ENCODE data around the gene EIF4G3.
"Not testable (repeated sequence)": the region's sequence is repeated elsewhere in the genome, so short reads cannot be mapped to it uniquely, and the experiment has no call there.

EIF4G3 gene

DNA sequence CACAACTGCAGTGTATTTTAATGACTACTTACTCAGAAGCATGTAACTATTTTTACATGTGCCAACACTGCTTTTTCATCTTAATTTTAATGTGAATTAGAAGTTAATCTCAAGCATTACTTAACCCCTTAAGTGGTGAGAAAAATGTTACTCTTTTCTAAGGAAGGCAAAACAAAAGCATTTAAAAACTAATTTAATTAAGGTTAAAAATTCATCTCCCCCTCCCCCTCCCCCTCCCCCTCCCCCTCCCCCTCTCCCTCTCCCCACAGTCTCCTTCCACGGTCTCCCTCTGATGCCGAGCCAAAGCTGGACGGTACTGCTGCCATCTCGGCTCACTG, 362.2 kb downstream of the EIF4G3 start:
- DNase-seq (ENCODE audit: low read depth), result no peak

GRCh38 chr1:20811916-20812315, 364.8 kb downstream of the EIF4G3 start:
- no peak for DNase-seq (ENCODE audit: low read depth)

GRCh38 chr1:20793236-20793635, 383.5 kb downstream of the EIF4G3 start:
- DNase-seq (ENCODE audit: low read depth), result no peak

DNA sequence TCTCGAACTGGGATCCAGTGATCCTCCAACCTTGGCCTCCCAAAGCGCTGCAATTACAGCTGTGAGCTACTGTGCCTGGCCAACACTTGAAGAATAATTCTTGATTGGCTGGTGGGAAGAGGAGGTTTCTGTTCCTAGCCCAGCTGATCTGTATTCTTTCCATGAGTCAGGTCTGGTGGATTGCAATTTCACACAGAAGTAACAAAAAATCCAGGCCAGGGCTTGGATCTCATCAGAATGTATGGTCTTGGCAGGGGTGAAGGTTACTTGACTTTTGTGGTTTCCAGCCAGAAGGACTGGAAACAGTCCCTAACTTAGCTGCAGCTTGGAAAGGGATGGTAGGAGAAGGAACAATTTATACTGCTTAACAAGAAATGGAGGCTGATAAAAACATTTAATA, 384.5 kb downstream of the EIF4G3 start:
- DNase-seq (ENCODE audit: low read depth), result peak; percentile 84

- no peak for DNase-seq (ENCODE audit: low read depth)
Observed at GRCh38 chr1:20790785-20791184, 385.9 kb downstream of the EIF4G3 start.

GRCh38 chr1:20789598-20789997, 387.1 kb downstream of the EIF4G3 start:
- DNase-seq (ENCODE audit: low read depth), result not testable (repeated sequence)

DNA sequence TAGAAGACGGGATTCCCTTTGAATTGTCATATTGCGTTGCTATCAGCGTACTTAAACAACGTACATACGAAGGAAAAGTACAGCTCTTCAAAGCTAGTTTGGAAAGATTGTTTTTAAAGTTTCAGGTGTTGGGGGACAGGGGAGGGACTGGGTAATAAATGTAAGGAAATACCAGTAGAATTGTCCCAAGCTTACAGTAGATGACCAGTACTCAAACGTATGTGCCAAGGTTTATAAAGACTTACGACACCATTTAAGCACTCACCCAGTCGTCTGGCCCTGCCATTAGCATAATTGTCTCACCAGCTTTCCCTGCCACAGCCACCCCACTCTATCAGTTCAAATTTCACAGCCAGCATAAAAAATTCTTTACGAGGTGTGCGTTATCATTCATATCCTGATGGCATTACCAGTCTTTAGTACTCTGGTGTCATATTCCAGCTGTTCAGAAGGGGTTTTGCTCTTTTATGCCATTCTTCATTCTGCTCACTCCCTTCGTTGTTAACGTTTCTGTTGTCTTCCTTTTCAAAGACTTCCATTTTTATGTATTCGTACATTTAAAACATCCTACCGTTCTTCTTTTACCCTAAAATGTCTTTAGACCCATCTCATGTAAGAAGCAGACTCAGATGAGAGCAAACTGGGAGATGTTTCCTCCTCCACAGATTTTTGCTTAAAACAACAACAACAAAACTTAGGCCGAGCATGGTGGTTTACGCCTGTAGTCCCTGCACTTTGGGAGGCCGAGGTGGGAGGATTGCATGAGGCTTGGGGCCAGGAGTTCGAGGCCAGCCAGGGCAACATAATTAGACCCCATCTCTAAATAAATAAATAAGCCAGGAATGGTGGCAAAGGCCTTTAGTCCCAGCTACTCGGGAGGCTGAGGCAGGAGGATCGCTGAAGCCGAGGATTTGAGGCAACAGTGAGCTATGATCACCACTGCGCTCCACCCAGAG, 388.6 kb downstream of the EIF4G3 start:
- no peak for DNase-seq (ENCODE audit: low read depth)

DNA sequence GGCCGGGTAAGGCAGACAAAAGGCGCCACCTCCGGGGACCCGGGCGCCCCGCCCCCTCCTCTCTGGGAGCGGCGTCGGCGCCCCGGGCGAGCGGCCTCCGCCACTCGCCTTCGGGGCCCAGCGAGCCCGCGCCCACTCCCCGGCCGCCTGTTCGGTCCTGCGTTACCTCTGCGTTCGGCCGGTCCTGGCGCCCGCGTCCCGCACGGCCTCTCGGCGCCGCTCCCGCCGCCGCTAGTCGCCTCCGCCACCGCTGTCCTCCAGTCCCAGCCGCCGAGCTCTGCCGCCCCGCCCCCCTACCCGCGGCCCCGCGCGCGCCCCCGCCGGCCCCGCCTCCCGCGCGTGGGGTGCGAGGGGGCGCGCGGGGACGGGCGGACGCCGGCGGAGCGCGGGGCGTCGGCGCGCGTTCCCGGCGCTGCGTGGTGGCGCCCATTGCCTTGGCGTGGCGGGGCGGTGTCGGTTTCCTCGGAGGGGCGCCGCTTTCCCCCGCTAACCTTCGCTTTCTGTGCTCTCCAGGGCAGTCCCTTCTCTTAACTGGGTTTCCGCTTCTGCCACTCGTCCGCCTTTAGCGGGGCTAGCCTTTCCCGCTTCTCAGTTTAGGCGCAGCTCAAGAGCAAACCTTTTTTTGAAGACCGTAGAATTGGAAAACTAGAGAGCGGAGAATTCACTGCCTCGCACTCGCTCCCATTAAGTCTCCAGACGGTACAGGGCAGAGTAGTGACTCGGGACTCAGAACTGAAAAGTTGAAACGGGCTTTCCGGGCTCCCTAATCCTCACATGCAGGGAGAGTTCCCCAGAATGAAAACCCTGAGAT, 389.5 kb downstream of the EIF4G3 start, which contains the start of gene HP1BP3:
TSS of gene HP1BP3 (minus strand) at position 279 of the 811 bp plus-strand sequence. CDS start 6,867 bp downstream, outside the sequence.
- DNase-seq (ENCODE audit: low read depth), result no peak

DNA sequence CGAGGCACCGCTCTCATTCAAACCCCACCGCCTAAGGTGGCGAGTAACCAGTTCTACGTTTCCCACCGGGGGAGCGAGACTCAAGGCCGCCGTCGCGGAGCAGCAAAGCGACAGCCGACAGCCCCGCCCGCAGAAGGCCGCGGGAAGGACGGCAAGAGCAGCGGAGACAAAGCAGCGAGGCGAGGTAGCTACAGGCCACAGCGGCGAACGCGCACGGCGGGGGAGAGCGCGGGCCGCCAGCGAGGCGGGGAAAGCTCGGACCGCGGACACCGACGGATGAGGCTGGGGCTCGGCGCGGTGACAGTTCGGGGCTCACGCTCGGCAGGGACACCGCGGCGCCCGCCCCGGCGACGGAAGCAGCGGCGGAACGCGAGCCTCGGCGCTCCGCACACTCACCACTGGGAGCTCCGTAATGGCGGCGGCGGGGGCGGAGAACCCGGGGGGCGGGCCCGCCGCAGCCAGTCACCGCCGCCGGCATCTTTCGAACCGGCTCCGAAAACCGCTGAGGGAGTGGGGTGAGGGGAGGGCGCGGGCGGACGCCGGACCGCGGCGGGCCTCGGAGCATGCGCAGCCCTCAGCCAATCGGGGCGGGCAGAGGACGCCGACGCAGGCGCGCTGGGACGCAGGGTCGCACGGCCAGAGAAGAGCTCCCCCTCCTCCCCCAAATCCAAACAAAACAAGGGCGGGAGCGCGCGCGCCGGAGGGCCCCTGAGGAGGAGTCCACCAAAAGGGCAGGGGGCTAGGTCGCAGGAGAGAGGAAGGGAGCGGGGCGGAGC, 390.3 kb downstream of the EIF4G3 start:
- DNase-seq (ENCODE audit: low read depth), result peak; percentile 56

GRCh38 chr1:20785907-20786252, 390.8 kb downstream of the EIF4G3 start:
- DNase-seq (ENCODE audit: low read depth), result no peak

DNA sequence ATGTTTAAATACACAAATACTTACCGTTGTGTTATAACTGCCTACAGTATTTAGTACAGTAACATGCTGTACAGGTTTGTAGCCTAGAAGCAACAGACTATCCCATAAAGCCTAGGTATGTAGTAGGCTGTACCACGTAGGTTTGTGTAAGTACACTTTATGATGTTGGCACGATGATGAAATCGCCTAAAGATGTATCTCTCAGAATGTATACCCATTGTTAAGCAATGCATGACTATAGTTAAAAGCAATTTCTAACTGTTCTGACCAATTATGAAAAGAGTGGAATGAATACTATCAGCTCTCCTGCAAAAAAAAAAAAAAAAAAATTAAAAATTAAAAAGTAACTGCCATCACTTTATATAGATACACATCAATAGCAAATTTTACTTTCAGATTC, 401.0 kb downstream of the EIF4G3 start:
- DNase-seq (ENCODE audit: low read depth), result no peak

DNA sequence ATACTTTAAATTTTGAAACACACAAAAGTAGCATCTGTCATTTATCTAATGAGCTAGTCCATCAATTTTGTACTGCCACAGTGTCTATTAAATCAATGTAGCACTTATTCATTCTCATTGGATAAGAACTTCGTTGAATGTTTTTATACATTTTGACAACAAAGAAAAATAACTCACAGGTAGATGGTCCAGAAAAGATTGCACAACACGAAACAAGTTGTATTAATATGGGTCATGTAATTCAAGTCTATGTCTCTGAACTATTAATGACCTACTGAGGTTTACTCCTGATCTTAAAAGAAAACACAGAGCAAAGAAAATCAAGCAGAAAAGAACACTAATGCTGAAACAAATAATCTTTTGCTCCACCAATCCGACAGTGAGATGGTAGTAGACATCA, 404.9 kb downstream of the EIF4G3 start:
- no peak for DNase-seq (ENCODE audit: low read depth)

DNA sequence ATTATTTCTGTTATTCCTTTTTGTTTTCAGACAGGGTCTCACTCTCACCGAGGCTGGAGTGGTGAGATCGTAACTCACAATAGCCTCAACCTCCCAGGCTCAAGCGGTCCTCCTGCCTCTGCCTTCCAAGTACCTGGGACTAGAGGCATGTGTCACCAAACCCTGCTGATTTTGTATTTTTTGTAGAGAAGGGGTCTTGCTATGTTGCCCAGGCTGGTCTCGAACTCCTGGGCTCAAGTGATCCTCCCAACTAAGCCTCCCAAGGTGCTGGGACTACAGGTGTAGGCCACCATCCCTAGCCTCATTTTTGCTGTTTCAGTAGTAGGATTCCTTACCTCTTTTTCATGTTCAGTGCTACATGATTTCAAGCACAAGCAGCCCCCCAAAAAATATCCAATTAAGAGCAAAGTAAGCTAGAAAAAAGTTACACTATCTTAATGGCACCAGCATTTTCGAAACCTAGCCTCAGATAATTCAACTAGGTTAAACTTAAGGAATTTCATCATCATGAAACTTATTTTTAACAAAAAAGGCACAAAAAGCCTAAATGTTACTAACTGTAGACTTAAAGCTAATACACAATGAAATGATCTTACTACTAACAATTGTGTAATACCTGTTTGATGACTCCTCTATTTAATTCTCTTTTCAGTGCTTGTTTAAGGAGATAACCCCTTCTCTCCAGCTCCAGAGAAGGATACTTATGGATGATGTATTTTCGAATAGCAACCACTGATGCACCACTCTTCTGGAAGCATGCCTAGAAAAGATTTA, 406.2 kb downstream of the EIF4G3 start:
- DNase-seq (ENCODE audit: low read depth), result no peak

DNA sequence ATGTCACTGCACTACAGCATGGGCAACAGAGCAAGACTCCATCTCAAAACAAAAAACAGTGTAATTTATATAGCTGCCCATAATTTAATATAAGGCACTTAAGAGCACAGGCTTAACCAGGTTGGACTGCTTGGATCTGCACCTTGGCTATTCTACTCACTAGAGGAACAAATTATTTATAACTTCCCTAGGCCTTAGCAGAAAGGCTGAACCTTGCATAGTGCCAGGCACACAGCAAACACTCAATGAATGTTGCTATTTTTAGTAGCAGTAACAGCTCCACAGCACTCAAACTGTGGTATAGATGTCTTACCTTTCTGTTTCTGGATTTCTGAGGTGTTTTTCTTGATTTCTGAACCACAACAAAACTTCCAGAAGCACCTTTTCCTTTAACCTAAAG, 409.4 kb downstream of the EIF4G3 start:
- no peak for DNase-seq (ENCODE audit: low read depth)

- DNase-seq (ENCODE audit: low read depth), result no peak
Observed at GRCh38 chr1:20763417-20763816, 413.3 kb downstream of the EIF4G3 start.

DNA sequence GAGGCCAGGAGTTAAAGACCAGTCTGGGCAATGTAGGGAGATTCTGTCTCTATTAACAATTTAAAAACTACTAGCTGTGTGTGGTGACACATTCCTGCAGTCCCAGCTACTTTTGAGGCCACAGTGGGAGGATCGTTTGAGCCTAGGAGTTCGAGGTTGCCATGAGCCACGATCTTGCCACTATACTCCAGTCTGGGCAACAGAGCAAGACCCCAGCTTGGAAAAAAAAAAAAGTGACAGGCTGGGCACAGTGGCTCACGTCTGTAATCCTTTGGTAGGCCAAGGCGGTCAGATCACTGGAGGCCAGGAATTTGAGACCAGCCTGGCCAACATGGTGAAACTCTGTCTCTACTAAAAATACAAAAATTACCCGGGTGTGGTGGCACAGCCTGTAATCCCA, 416.4 kb downstream of the EIF4G3 start:
- no peak for DNase-seq (ENCODE audit: low read depth)

Measured in GM04503 (cell line).